ENCODE data around the gene A4GNT. TPM values are rescaled to one million over a fixed set of nuclear protein-coding genes. Genes with fewer than 3 reads are reported as not detected.
A peak's percentile ranks its signal among the peaks of the same experiment; 100 is the strongest.

The A4GNT gene
- total RNA-seq, 1 donor from 2014 or later = not detected

GRCh38 chr3:138173769-138174420 lies 41.7 kb upstream of the A4GNT start:
- H3F3A ChIP-seq (ENCODE audit: low read depth) = peaks cover 3% of the 10 kb centered on the region
- H3K4me3 ChIP-seq = peak overlapping the region; percentile 67
- H3K27me3 Mint-ChIP-seq (ENCODE audit: insufficient read depth, low read depth) = no peaks in the 10 kb centered on the region
- H3K27me3 ChIP-seq = peaks cover 2% of the 10 kb centered on the region
- peak overlapping the region; percentile 98 for H3K27ac Mint-ChIP-seq
- no peaks in the 10 kb centered on the region for H3K9me3 ChIP-seq (ENCODE audit: low read depth)
- H3K27ac ChIP-seq = no peak overlapping the region
- no peaks in the 10 kb centered on the region for H4K20me1 ChIP-seq (ENCODE audit: low read depth)
- peaks cover 28% of the 10 kb centered on the region for H3K79me2 ChIP-seq (ENCODE audit: low read depth)
- H2AFZ ChIP-seq (replicated peaks) = peak overlapping the region; percentile 99
- TF ChIP-seq CTCF (IDR thresholded peaks at IDR 0.05) (no peak), EZH2 (IDR thresholded peaks at IDR 0.05) (no peak)
- no peak for DNase-seq (ENCODE audit: low spot score)
- H3K4me3 Mint-ChIP-seq = peak overlapping the region; percentile 99
- H3K4me1 Mint-ChIP-seq = peaks cover 20% of the 10 kb centered on the region
- peak overlapping the region; percentile 94 for H3K4me2 ChIP-seq
- peaks cover 11% of the 10 kb centered on the region for H3K4me1 ChIP-seq
- peaks cover 16% of the 10 kb centered on the region for H3K36me3 Mint-ChIP-seq
- peaks cover 2% of the 10 kb centered on the region for H3K9me3 Mint-ChIP-seq
- H3K9ac ChIP-seq = peak overlapping the region; percentile 53
- no peaks in the 10 kb centered on the region for H3K36me3 ChIP-seq

GRCh38 chr3:138172625-138173024 lies 40.4 kb upstream of the A4GNT start:
- Histone ChIP-seq H3K9me3 (ENCODE audit: low read depth) (no peaks in the 10 kb centered on the region), H3F3A (ENCODE audit: low read depth) (peaks cover 3% of the 10 kb centered on the region), H3K79me2 (ENCODE audit: low read depth) (peaks cover 28% of the 10 kb centered on the region), H3K4me3 (no peak overlapping the region), H4K20me1 (ENCODE audit: low read depth) (no peaks in the 10 kb centered on the region), H3K27ac (no peak overlapping the region), H3K9ac (no peak overlapping the region), H2AFZ (replicated peaks) (no peak overlapping the region), H3K36me3 (no peaks in the 10 kb centered on the region), H3K27me3 (no peaks in the 10 kb centered on the region), H3K4me1 (peaks cover 11% of the 10 kb centered on the region), H3K4me2 (peak overlapping the region; percentile 94)
- Mint-ChIP-seq H3K4me1 (peaks cover 20% of the 10 kb centered on the region), H3K36me3 (peaks cover 18% of the 10 kb centered on the region), H3K4me3 (peak overlapping the region; percentile 14), H3K27me3 (ENCODE audit: insufficient read depth, low read depth) (no peaks in the 10 kb centered on the region), H3K27ac (no peak overlapping the region), H3K9me3 (peaks cover 2% of the 10 kb centered on the region)
- TF ChIP-seq EZH2phosphoT487 (IDR thresholded peaks at IDR 0.05) (no peak), CTCF (IDR thresholded peaks at IDR 0.05) (no peak), EZH2 (IDR thresholded peaks at IDR 0.05) (no peak)
- no peak for DNase-seq (ENCODE audit: low spot score)

GRCh38 chr3:138165061-138165460 lies 32.9 kb upstream of the A4GNT start:
- H3K4me3 Mint-ChIP-seq = no peak overlapping the region
- Histone ChIP-seq H3K36me3 (peaks cover 8% of the 10 kb centered on the region), H3K4me1 (no peaks in the 10 kb centered on the region), H3K27ac (no peak overlapping the region), H3K79me2 (ENCODE audit: low read depth) (no peaks in the 10 kb centered on the region), H3F3A (ENCODE audit: low read depth) (peaks cover 8% of the 10 kb centered on the region), H4K20me1 (ENCODE audit: low read depth) (no peaks in the 10 kb centered on the region), H3K4me2 (no peak overlapping the region), H3K4me3 (no peak overlapping the region), H3K9me3 (ENCODE audit: low read depth) (no peaks in the 10 kb centered on the region), H2AFZ (replicated peaks) (no peak overlapping the region), H3K9ac (no peak overlapping the region), H3K27me3 (no peaks in the 10 kb centered on the region)
- peaks cover 33% of the 10 kb centered on the region for H3K36me3 Mint-ChIP-seq
- no peak overlapping the region for H3K27ac Mint-ChIP-seq
- no peaks in the 10 kb centered on the region for H3K9me3 Mint-ChIP-seq
- H3K27me3 Mint-ChIP-seq (ENCODE audit: insufficient read depth, low read depth) = no peaks in the 10 kb centered on the region
- no peak for DNase-seq (ENCODE audit: low spot score)
- TF ChIP-seq EZH2phosphoT487 (IDR thresholded peaks at IDR 0.05) (no peak), CTCF (IDR thresholded peaks at IDR 0.05) (no peak), EZH2 (IDR thresholded peaks at IDR 0.05) (no peak)
- H3K4me1 Mint-ChIP-seq = no peaks in the 10 kb centered on the region

All from neural progenitor cell (in vitro differentiated cells).